Smooth muscle cell (in vitro differentiated cells): ENCODE measurements around the gene ADGRD2. TPM values are rescaled to one million over a fixed set of nuclear protein-coding genes. Genes with fewer than 3 reads are reported as not detected.

Experiments
- DNase-seq: peaks from one replicate; lab custom pipeline; 2025; ENCODE audit not compliant: unreplicated experiment; lab: John Stamatoyannopoulos, UW
- H2AFZ ChIP-seq: fragments of 200-600 bp; sonication (generic); 2 replicates; pipeline ENCODE4 v1.6.0; 2016; ENCODE audit warnings: antibody characterized with exemption, low read depth, mild to moderate bottlenecking
- H3F3A ChIP-seq: fragments of 200-600 bp; sonication (generic); 2 replicates; pipeline ENCODE4 v1.6.0; 2017; ENCODE audit warnings: antibody characterized with exemption, low read depth
- H3K27ac ChIP-seq: fragments of 200-600 bp; sonication (generic); 2 replicates; pipeline ENCODE4 v1.5.1; 2016; ENCODE audit warnings: low read depth, mild to moderate bottlenecking
- H3K27me3 ChIP-seq: fragments of 200-600 bp; sonication (generic); 2 replicates; pipeline ENCODE4 v1.6.1; 2016; ENCODE audit warnings: low read depth, mild to moderate bottlenecking
- H3K36me3 ChIP-seq: fragments of 200-600 bp; sonication (generic); 2 replicates; pipeline ENCODE4 v1.5.1; 2016; ENCODE audit warnings: low read depth
- H3K4me1 ChIP-seq: fragments of 200-600 bp; sonication (generic); 2 replicates; pipeline ENCODE4 v1.5.1; 2016; ENCODE audit warnings: low read depth
- H3K4me2 ChIP-seq: fragments of 200-600 bp; sonication (generic); 2 replicates; pipeline ENCODE4 v1.6.0; 2016; ENCODE audit warnings: mild to moderate bottlenecking
- H3K4me3 ChIP-seq: fragments of 200-600 bp; sonication (generic); 2 replicates; pipeline ENCODE4 v1.5.1; 2016; ENCODE audit warnings: mild to moderate bottlenecking
- H3K79me2 ChIP-seq: fragments of 200-600 bp; sonication (generic); 2 replicates; pipeline ENCODE4 v1.6.0; 2016; ENCODE audit warnings: low read depth, mild to moderate bottlenecking
- H3K9ac ChIP-seq: fragments of 200-600 bp; sonication (generic); 2 replicates; pipeline ENCODE4 v1.6.0; 2016; ENCODE audit warnings: low read depth
- H3K9me3 ChIP-seq: fragments of 200-600 bp; sonication (generic); replicated peaks from 2 replicates; pipeline ENCODE4 v1.5.1; 2016; ENCODE audit warnings: low read depth
- H4K20me1 ChIP-seq: fragments of 200-600 bp; sonication (generic); 2 replicates; pipeline ENCODE4 v1.6.0; 2016; ENCODE audit warnings: low read depth
- CTCF ChIP-seq: fragments of 200-600 bp; sonication (generic); IDR thresholded peaks from 2 replicates; pipeline ENCODE4 v1.5.1; 2017; ENCODE audit warnings: borderline replicate concordance, mild to moderate bottlenecking, antibody characterized with exemption; ENCODE audit not compliant: insufficient read depth, poor library complexity, severe bottlenecking
- WGBS: methylation state at CpG from one replicate; pipeline ENCODE4 v1.1.7; 2016; ENCODE audit warnings: low lambda C conversion rate; 5-methylcytosine and 5-hydroxymethylcytosine counted together
- polyA plus RNA-seq: library from polyadenylated mRNA; unstranded; fragments of >200 nt; fragmentation: Nextera tagmentation; extraction: Ambion mirVana; gene quantifications from 2 replicates; pipeline ENCODE4 v1.2.1, GENCODE V29; 2016
- total RNA-seq: library from RNA; depleted of rRNA; stranded (reverse); fragments of >200 nt; gene quantifications from 2 replicates; pipeline ENCODE4 v1.2.3, GENCODE V29; 2014

The ADGRD2 gene
- total and polyA plus RNA-seq, 2 experiments from 2014 or later: not detected

GRCh38 chr9:124487260-124488182, 37.3 kb downstream of the ADGRD2 start:
- no peaks in the 10 kb centered on the region for H3F3A ChIP-seq
- H3K4me3 ChIP-seq: no peak overlapping the region
- no peaks in the 10 kb centered on the region for H3K36me3 ChIP-seq
- no peak overlapping the region for H2AFZ ChIP-seq
- H3K79me2 ChIP-seq: no peaks in the 10 kb centered on the region
- peaks cover 28% of the 10 kb centered on the region for H3K27me3 ChIP-seq
- peaks cover 31% of the 10 kb centered on the region for H3K4me1 ChIP-seq
- no peak for TF ChIP-seq CTCF
- no peak overlapping the region for H3K27ac ChIP-seq
- no peak overlapping the region for H3K9ac ChIP-seq
- H4K20me1 ChIP-seq: no peaks in the 10 kb centered on the region
- DNase-seq: no peak
- H3K9me3 ChIP-seq: no peaks in the 10 kb centered on the region
- H3K4me2 ChIP-seq: no peak overlapping the region
- 46% methylated on average over 37 of the region's 40 CpGs for WGBS

GRCh38 chr9:124488641-124489210, 38.5 kb downstream of the ADGRD2 start:
- no peak for TF ChIP-seq CTCF
- no peak for DNase-seq
- H4K20me1 ChIP-seq: no peaks in the 10 kb centered on the region
- H3K27me3 ChIP-seq: peaks cover 28% of the 10 kb centered on the region
- no peaks in the 10 kb centered on the region for H3K79me2 ChIP-seq
- no peak overlapping the region for H3K9ac ChIP-seq
- H3K36me3 ChIP-seq: no peaks in the 10 kb centered on the region
- peaks cover 31% of the 10 kb centered on the region for H3K4me1 ChIP-seq
- no peaks in the 10 kb centered on the region for H3F3A ChIP-seq
- no peaks in the 10 kb centered on the region for H3K9me3 ChIP-seq
- H3K4me2 ChIP-seq: no peak overlapping the region
- no peak overlapping the region for H3K4me3 ChIP-seq
- H3K27ac ChIP-seq: no peak overlapping the region
- WGBS: 95% methylated on average over 8 of the region's 8 CpGs
- H2AFZ ChIP-seq: no peak overlapping the region

- Histone ChIP-seq H3K27ac (no peak overlapping the region), H3F3A (no peaks in the 10 kb centered on the region), H3K36me3 (no peaks in the 10 kb centered on the region), H3K4me2 (no peak overlapping the region), H2AFZ (no peak overlapping the region), H3K9ac (no peak overlapping the region), H3K4me1 (peaks cover 31% of the 10 kb centered on the region), H3K9me3 (no peaks in the 10 kb centered on the region), H4K20me1 (no peaks in the 10 kb centered on the region), H3K4me3 (no peak overlapping the region), H3K27me3 (peaks cover 28% of the 10 kb centered on the region), H3K79me2 (no peaks in the 10 kb centered on the region)
- TF ChIP-seq CTCF: no peak
- 89% methylated on average over 13 of the region's 13 CpGs for WGBS
- DNase-seq: no peak
Measured at GRCh38 chr9:124489222-124489621, 39.0 kb downstream of the ADGRD2 start.
